ENCODE measurements around the gene KRT7. TPM values are rescaled to one million over a fixed set of nuclear protein-coding genes. Genes with fewer than 3 reads are reported as not detected.

The KRT7 gene
- total RNA-seq, 2 experiments from 2014 or later: not detected

- no peak for ATAC-seq (ENCODE audit: poor library complexity)
- intact Hi-C loops (cut with DNase I, micrococcal nuclease): no loop called here
These were observed 31.4 kb downstream of the KRT7 start for GRCh38 chr12:52264435-52264825.

GRCh38 chr12:52266514-52266913 is 33.5 kb downstream of the KRT7 start:
- Histone ChIP-seq H3K36me3 (ENCODE audit: insufficient read depth, low read length) (no peaks in the 10 kb centered on the region), H3K27me3 (ENCODE audit: control insufficient read depth in 1 of 2, insufficient read depth in 2 of 2, low read length in 2 of 2) (peaks cover 6 to 17% of the 10 kb centered on the region in 2 experiments), H3K4me3 (ENCODE audit: low read length) (no peak overlapping the region), H3K9me3 (ENCODE audit: control insufficient read depth in 1 of 2, insufficient read depth in 1 of 2, low read length in 2 of 2) (peaks cover 0 to 4% of the 10 kb centered on the region in 2 experiments), H3K27ac (ENCODE audit: low read depth in 1 of 2, low read length in 2 of 2) (no peak overlapping the region), H3K4me1 (ENCODE audit: insufficient read depth, low read length) (no peaks in the 10 kb centered on the region)
- POLR2A ChIA-PET: no interaction called here
- CTCF ChIA-PET: no interaction called here
- no peaks in the 10 kb centered on the region for H3K36me3 Mint-ChIP-seq (ENCODE audit: low read depth)
- TF ChIP-seq CTCF (IDR thresholded peaks at IDR 0.05): no peak
- DNase-seq: no peak
- intact Hi-C loops (cut with DNase I, micrococcal nuclease): no loop called here
- H3K4me3 Mint-ChIP-seq: no peak overlapping the region
- peaks cover 52% of the 10 kb centered on the region for H3K27me3 Mint-ChIP-seq
- no peak overlapping the region for H3K27ac Mint-ChIP-seq
- ATAC-seq (ENCODE audit: poor library complexity): no peak
- H3K4me1 Mint-ChIP-seq (ENCODE audit: low read depth): no peaks in the 10 kb centered on the region
- H3K9me3 Mint-ChIP-seq: no peaks in the 10 kb centered on the region

More at GRCh38 chr12:52264435-52264825, 31.4 kb downstream of the KRT7 start:
- CTCF ChIA-PET: no interaction called here
- Mint-ChIP-seq H3K27ac (no peak overlapping the region), H3K4me3 (no peak overlapping the region), H3K27me3 (peaks cover 60% of the 10 kb centered on the region), H3K9me3 (no peaks in the 10 kb centered on the region), H3K36me3 (ENCODE audit: low read depth) (no peaks in the 10 kb centered on the region), H3K4me1 (ENCODE audit: low read depth) (peaks cover 12% of the 10 kb centered on the region)
- H3K9me3 ChIP-seq (ENCODE audit: control insufficient read depth in 1 of 2, insufficient read depth in 1 of 2, low read length in 2 of 2): peaks cover 0 to 4% of the 10 kb centered on the region in 2 experiments
- H3K4me1 ChIP-seq (ENCODE audit: insufficient read depth, low read length): no peaks in the 10 kb centered on the region
- peaks cover 16 to 17% of the 10 kb centered on the region in 2 experiments for H3K27me3 ChIP-seq (ENCODE audit: control insufficient read depth in 1 of 2, insufficient read depth in 2 of 2, low read length in 2 of 2)
- no peak for TF ChIP-seq CTCF (IDR thresholded peaks at IDR 0.05)
- H3K36me3 ChIP-seq (ENCODE audit: insufficient read depth, low read length): no peaks in the 10 kb centered on the region
- H3K27ac ChIP-seq (ENCODE audit: low read depth in 1 of 2, low read length in 2 of 2): no peak overlapping the region
- no peak for DNase-seq
- H3K4me3 ChIP-seq (ENCODE audit: low read length): no peak overlapping the region
- POLR2A ChIA-PET: no interaction called here

- no peaks in the 10 kb centered on the region for H3K4me1 Mint-ChIP-seq (ENCODE audit: low read depth)
- H3K27ac Mint-ChIP-seq: no peak overlapping the region
- H3K9me3 Mint-ChIP-seq: no peaks in the 10 kb centered on the region
- intact Hi-C loops (cut with DNase I, micrococcal nuclease): no loop called here
- H3K27me3 Mint-ChIP-seq: peaks cover 48% of the 10 kb centered on the region
- ATAC-seq (ENCODE audit: poor library complexity) (no peak), DNase-seq (no peak)
- ChIA-PET POLR2A (interaction anchor here (1.0 kb wide), 1 partner anchor 43 kb away, joined by 3 read pairs; no protein-coding TSS in a partner anchor), CTCF (no interaction called here)
- no peaks in the 10 kb centered on the region for H3K4me1 ChIP-seq (ENCODE audit: insufficient read depth, low read length)
- TF ChIP-seq CTCF (IDR thresholded peaks at IDR 0.05): no peak
- H3K36me3 Mint-ChIP-seq (ENCODE audit: low read depth): no peaks in the 10 kb centered on the region
- no peak overlapping the region for H3K4me3 ChIP-seq (ENCODE audit: low read length)
- H3K36me3 ChIP-seq (ENCODE audit: insufficient read depth, low read length): no peaks in the 10 kb centered on the region
- peaks cover 0 to 4% of the 10 kb centered on the region in 2 experiments for H3K9me3 ChIP-seq (ENCODE audit: control insufficient read depth in 1 of 2, insufficient read depth in 1 of 2, low read length in 2 of 2)
- H3K27me3 ChIP-seq (ENCODE audit: control insufficient read depth in 1 of 2, insufficient read depth in 2 of 2, low read length in 2 of 2): peaks cover 5 to 11% of the 10 kb centered on the region in 2 experiments
- no peak overlapping the region for H3K4me3 Mint-ChIP-seq
- H3K27ac ChIP-seq (ENCODE audit: low read depth in 1 of 2, low read length in 2 of 2): no peak overlapping the region
These were observed 34.2 kb downstream of the KRT7 start for GRCh38 chr12:52267266-52267665.

Measured in CD4-positive, alpha-beta T cell (primary cell).